Activated CD4-positive, alpha-beta T cell treated with anti-CD3 and anti-CD28 coated beads, Interleukin-2, amount 10 ng/mL, durations not matched to agents 7 days and 5 days (primary cell): ENCODE data around the gene AASDHPPT. TPM values are rescaled to one million over a fixed set of nuclear protein-coding genes. Genes with fewer than 3 reads are reported as not detected.

ENCODE experiments used
- CTCF ChIA-PET: fragments of 350-600 bp; sonication (Branson Sonifier 250); formaldehyde crosslinking; loops from one replicate; lab custom pipeline; 2021; ENCODE audit warnings: antibody characterized with exemption; lab: Charles Lee
- POLR2A ChIA-PET: fragments of 350-600 bp; sonication (Branson Sonifier 250); formaldehyde crosslinking; loops from one replicate; lab custom pipeline; 2021; ENCODE audit warnings: antibody characterized with exemption; lab: Charles Lee
- DNase-seq: peaks from one replicate; pipeline ENCODE4 v3.0.0-alpha.2; 2020
- H3K27ac Mint-ChIP-seq: one replicate; pipeline ENCODE4 v1.8.0; 2021; ENCODE audit warnings: mild to moderate bottlenecking, moderate library complexity, mixed read lengths
- H3K27me3 Mint-ChIP-seq: one replicate; pipeline ENCODE4 v1.8.0; 2021; ENCODE audit warnings: mixed read lengths
- H3K36me3 Mint-ChIP-seq: one replicate; pipeline ENCODE4 v1.8.0; 2021; ENCODE audit warnings: low read depth, mixed read lengths
- H3K4me1 Mint-ChIP-seq: one replicate; pipeline ENCODE4 v1.8.0; 2021; ENCODE audit warnings: mixed read lengths
- H3K4me3 Mint-ChIP-seq: one replicate; pipeline ENCODE4 v1.8.0; 2021; ENCODE audit warnings: mild to moderate bottlenecking, moderate library complexity, mixed read lengths
- H3K9me3 Mint-ChIP-seq: one replicate; pipeline ENCODE4 v1.8.0; 2021; ENCODE audit warnings: mixed read lengths
- total RNA-seq, 2 experiments: library from RNA; stranded (reverse); gene quantifications; one replicate each; pipeline ENCODE4 v1.2.3, GENCODE V29; 2021

Gene AASDHPPT
- total RNA-seq, 2 experiments from 2014 or later: 30.5 to 35.2 TPM

DNA sequence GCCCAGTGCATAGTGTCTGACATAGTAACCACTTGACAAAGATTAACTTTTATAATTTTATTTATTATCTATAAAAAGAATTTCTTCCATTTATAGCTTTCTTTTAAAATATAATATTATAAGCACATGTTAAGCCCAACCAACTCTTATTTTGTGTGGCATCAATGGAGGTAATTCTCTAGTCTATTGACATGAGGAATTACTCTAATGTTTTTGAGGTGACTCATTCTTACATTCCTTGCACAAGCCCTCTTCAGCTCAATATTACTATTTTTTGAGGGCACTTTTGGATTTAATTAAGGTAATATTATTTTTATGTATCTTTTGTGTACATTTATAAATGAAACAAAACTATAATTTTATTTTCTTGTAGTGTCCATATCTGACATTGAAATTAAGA is 59.6 kb downstream of the AASDHPPT start:
- H3K9me3 Mint-ChIP-seq: no peaks in the 10 kb centered on the region
- CTCF ChIA-PET: no interaction called here
- no peak overlapping the region for H3K4me3 Mint-ChIP-seq
- no peak for DNase-seq
- H3K27me3 Mint-ChIP-seq: peaks cover 6% of the 10 kb centered on the region
- POLR2A ChIA-PET: no interaction called here
- H3K36me3 Mint-ChIP-seq: no peaks in the 10 kb centered on the region
- H3K27ac Mint-ChIP-seq: no peak overlapping the region
- no peaks in the 10 kb centered on the region for H3K4me1 Mint-ChIP-seq

DNA sequence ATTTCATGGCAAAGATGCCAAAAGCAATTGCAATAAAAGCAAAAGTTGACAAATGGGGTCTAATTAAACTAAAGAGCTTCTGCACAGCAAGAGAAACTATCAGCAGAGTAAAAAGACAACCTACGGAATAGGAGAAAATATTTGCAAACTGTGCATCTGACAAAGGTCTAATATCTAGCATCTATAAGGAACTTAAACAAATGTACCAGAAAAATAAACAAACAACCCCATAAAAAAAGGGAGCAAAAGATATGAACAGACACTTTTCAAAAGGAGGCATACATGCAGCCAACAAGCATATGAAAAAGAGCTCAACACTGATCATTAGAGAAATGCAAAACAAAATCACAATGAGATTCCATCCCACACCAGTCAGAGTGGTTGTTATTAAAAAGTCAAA is 60.3 kb downstream of the AASDHPPT start:
- no peaks in the 10 kb centered on the region for H3K4me1 Mint-ChIP-seq
- no peak overlapping the region for H3K4me3 Mint-ChIP-seq
- peaks cover 3% of the 10 kb centered on the region for H3K27me3 Mint-ChIP-seq
- H3K27ac Mint-ChIP-seq: no peak overlapping the region
- no peaks in the 10 kb centered on the region for H3K36me3 Mint-ChIP-seq
- POLR2A ChIA-PET: no interaction called here
- DNase-seq: no peak
- CTCF ChIA-PET: no interaction called here
- H3K9me3 Mint-ChIP-seq: peaks cover 5% of the 10 kb centered on the region

Other genes with a start within 250 kb of the AASDHPPT start
- gene MSANTD4, start 55.4 kb upstream of the AASDHPPT start, total RNA-seq: 10 to 100 TPM; 15.1 to 15.4 TPM
- 1 to 10 TPM; 7.5 to 8.6 TPM for gene KBTBD3, start 315 bp upstream of the AASDHPPT start, total RNA-seq